ENCODE data around the gene PARP1. TPM values are rescaled to one million over a fixed set of nuclear protein-coding genes. Genes with fewer than 3 reads are reported as not detected.

The PARP1 gene
- total RNA-seq, 4 donors from 2014 or later = 56.1 to 119 (median 85.0) TPM

GRCh38 chr1:226364901-226365565 lies 42.9 kb downstream of the PARP1 start:
- no peak for TF ChIP-seq POLR2A (IDR thresholded peaks at IDR 0.05)
- TF ChIP-seq CTCF (IDR thresholded peaks at IDR 0.05) = no peak
- 94 to 97% methylated on average over 6 to 8 of the region's 15 CpGs for WGBS, 2 donors
- no peak overlapping the region for H3K4me3 ChIP-seq
- H3K9me3 ChIP-seq = no peaks in the 10 kb centered on the region
- H3K27me3 ChIP-seq = no peaks in the 10 kb centered on the region
- peaks cover 11 to 100% (median 49%) of the 10 kb centered on the region in 3 donors for H3K36me3 ChIP-seq
- no peak overlapping the region for H3K27ac ChIP-seq
- intact Hi-C loops (cut with DNase I) = no loop called here
- no peak for DNase-seq
- H3K4me1 ChIP-seq = no peaks in the 10 kb centered on the region

GRCh38 chr1:226364514-226364899 lies 43.4 kb downstream of the PARP1 start:
- intact Hi-C loops (cut with DNase I) = no loop called here
- Histone ChIP-seq H3K27ac (no peak overlapping the region), H3K4me1 (no peaks in the 10 kb centered on the region), H3K4me3 (no peak overlapping the region), H3K9me3 (no peaks in the 10 kb centered on the region), H3K27me3 (no peaks in the 10 kb centered on the region), H3K36me3 (peaks cover 11 to 100% (median 49%) of the 10 kb centered on the region in 3 donors)
- TF ChIP-seq CTCF (IDR thresholded peaks at IDR 0.05) (no peak), POLR2A (IDR thresholded peaks at IDR 0.05) (no peak)
- DNase-seq = no peak
- WGBS, 2 donors = 73 to 80% methylated on average over 7 of the region's 7 CpGs

- no peak for DNase-seq
- 74% methylated on average over 8 to 9 of the region's 9 CpGs for WGBS, 2 donors
- H3K4me3 ChIP-seq = no peak overlapping the region
- intact Hi-C loops (cut with DNase I) = no loop called here
- TF ChIP-seq CTCF (IDR thresholded peaks at IDR 0.05) (no peak), POLR2A (IDR thresholded peaks at IDR 0.05) (no peak)
- H3K27me3 ChIP-seq = no peaks in the 10 kb centered on the region
- H3K27ac ChIP-seq = no peak overlapping the region
- no peaks in the 10 kb centered on the region for H3K4me1 ChIP-seq
- no peaks in the 10 kb centered on the region for H3K9me3 ChIP-seq
- peaks cover 9 to 100% (median 46%) of the 10 kb centered on the region in 3 donors for H3K36me3 ChIP-seq
Measured at GRCh38 chr1:226363801-226364513, 43.9 kb downstream of the PARP1 start.

- no peak overlapping the region for H3K27ac ChIP-seq
- TF ChIP-seq CTCF (IDR thresholded peaks at IDR 0.05) (no peak), POLR2A (IDR thresholded peaks at IDR 0.05) (no peak)
- intact Hi-C loops (cut with DNase I) = no loop called here
- no peaks in the 10 kb centered on the region for H3K4me1 ChIP-seq
- H3K9me3 ChIP-seq = no peaks in the 10 kb centered on the region
- peaks cover 0 to 100% (median 44%) of the 10 kb centered on the region in 3 donors for H3K36me3 ChIP-seq
- DNase-seq = no peak
- WGBS, 2 donors = 93 to 94% methylated on average over 8 to 9 of the region's 9 CpGs
- H3K4me3 ChIP-seq = no peak overlapping the region
- no peaks in the 10 kb centered on the region for H3K27me3 ChIP-seq
Measured at GRCh38 chr1:226362891-226363447, 44.9 kb downstream of the PARP1 start.

- WGBS, 2 donors = 80% methylated on average over 5 to 6 of the region's 6 CpGs
- Histone ChIP-seq H3K4me1 (no peaks in the 10 kb centered on the region), H3K9me3 (no peaks in the 10 kb centered on the region), H3K4me3 (no peak overlapping the region), H3K27ac (no peak overlapping the region), H3K27me3 (no peaks in the 10 kb centered on the region), H3K36me3 (peaks cover 0 to 100% (median 38%) of the 10 kb centered on the region in 3 donors)
- DNase-seq = no peak
- TF ChIP-seq POLR2A (IDR thresholded peaks at IDR 0.05) (no peak), CTCF (IDR thresholded peaks at IDR 0.05) (no peak)
- intact Hi-C loops (cut with DNase I) = no loop called here
Measured at GRCh38 chr1:226362361-226362760, 45.5 kb downstream of the PARP1 start.

Data from esophagus squamous epithelium (tissue), 5 donors.